Nephron (organoid): ENCODE measurements around the gene TDG.

Experiments
- H3K27ac Mint-ChIP-seq, 3 experiments: 2 replicates each; pipeline ENCODE4 v1.8.0; 2020; ENCODE audit warnings: mixed read lengths in 3 of 3, mild to moderate bottlenecking in 2 of 3, moderate library complexity in 1 of 3
- H3K27me3 Mint-ChIP-seq: 2 replicates; pipeline ENCODE4 v1.8.0; 2021; ENCODE audit warnings: low read depth, mild to moderate bottlenecking, moderate library complexity, mixed read lengths
- H3K36me3 Mint-ChIP-seq: 2 replicates; pipeline ENCODE4 v1.8.0; 2020; ENCODE audit warnings: low read depth, mixed read lengths
- H3K4me1 Mint-ChIP-seq: 2 replicates; pipeline ENCODE4 v1.8.0; 2020; ENCODE audit warnings: mixed read lengths
- H3K4me3 Mint-ChIP-seq, 3 experiments: 2 replicates each; pipeline ENCODE4 v1.8.0; 2020; ENCODE audit warnings: mild to moderate bottlenecking in 3 of 3, mixed read lengths in 3 of 3, moderate library complexity in 2 of 3
- H3K9me3 Mint-ChIP-seq: 2 replicates; pipeline ENCODE4 v1.8.0; 2020; ENCODE audit warnings: mixed read lengths
- TF ChIP-seq, protein P1 (sequence below), 3 experiments: fragments of 200-600 bp; sonication (generic); IDR thresholded peaks; one replicate each; pipeline ENCODE4 v1.5.0; 2021; ENCODE audit warnings: antibody characterized with exemption in 3 of 3; ENCODE audit not compliant: unreplicated experiment in 3 of 3

The TDG gene

DNA sequence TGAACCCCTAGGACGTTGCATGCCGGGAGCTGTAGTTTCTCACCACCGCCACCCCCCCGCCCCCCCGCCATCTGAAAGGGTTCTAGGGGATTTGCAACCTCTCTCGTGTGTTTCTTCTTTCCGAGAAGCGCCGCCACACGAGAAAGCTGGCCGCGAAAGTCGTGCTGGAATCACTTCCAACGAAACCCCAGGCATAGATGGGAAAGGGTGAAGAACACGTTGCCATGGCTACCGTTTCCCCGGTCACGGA, 36.0 kb upstream of the TDG start:
- H3K9me3 Mint-ChIP-seq, result no peaks in the 10 kb centered on the region
- H3K4me3 Mint-ChIP-seq, result peak overlapping the region; percentile 85 to 93 (median 92)
- TF ChIP-seq, protein P1, sequence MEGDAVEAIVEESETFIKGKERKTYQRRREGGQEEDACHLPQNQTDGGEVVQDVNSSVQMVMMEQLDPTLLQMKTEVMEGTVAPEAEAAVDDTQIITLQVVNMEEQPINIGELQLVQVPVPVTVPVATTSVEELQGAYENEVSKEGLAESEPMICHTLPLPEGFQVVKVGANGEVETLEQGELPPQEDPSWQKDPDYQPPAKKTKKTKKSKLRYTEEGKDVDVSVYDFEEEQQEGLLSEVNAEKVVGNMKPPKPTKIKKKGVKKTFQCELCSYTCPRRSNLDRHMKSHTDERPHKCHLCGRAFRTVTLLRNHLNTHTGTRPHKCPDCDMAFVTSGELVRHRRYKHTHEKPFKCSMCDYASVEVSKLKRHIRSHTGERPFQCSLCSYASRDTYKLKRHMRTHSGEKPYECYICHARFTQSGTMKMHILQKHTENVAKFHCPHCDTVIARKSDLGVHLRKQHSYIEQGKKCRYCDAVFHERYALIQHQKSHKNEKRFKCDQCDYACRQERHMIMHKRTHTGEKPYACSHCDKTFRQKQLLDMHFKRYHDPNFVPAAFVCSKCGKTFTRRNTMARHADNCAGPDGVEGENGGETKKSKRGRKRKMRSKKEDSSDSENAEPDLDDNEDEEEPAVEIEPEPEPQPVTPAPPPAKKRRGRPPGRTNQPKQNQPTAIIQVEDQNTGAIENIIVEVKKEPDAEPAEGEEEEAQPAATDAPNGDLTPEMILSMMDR (IDR thresholded peaks at IDR 0.05; ENCODE audit: unreplicated experiment in 3 of 3), result no peak
- H3K36me3 Mint-ChIP-seq, result peaks cover 25% of the 10 kb centered on the region
- H3K4me1 Mint-ChIP-seq, result peaks cover 45% of the 10 kb centered on the region
- H3K27me3 Mint-ChIP-seq, result no peaks in the 10 kb centered on the region
- H3K27ac Mint-ChIP-seq, result peak overlapping the region; percentile 99 to 100 (median 100)

DNA sequence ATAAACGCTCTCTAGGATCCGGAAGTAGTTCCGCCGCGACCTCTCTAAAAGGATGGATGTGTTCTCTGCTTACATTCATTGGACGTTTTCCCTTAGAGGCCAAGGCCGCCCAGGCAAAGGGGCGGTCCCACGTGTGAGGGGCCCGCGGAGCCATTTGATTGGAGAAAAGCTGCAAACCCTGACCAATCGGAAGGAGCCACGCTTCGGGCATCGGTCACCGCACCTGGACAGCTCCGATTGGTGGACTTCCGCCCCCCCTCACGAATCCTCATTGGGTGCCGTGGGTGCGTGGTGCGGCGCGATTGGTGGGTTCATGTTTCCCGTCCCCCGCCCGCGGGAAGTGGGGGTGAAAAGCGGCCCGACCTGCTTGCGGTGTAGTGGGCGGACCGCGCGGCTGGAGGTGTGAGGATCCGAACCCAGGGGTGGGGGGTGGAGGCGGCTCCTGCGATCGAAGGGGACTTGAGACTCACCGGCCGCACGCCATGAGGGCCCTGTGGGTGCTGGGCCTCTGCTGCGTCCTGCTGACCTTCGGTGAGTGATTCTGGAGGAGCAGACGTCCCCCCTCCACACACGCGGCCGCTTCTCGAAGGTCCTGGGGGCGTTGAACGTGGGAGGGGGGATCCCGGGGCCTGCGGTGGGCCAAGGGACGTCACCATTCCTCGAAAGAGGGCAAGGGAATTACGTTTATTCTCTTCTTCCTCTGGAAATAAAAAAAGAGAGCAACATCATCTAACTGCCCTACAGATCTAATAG, 35.5 kb upstream of the TDG start, which contains the start of gene HSP90B1:
Gene HSP90B1, plus strand, starts transcription at position 377 of the 753 bp plus-strand sequence. Its CDS starts 106 bp downstream, at position 483.
- H3K4me3 Mint-ChIP-seq, result peak within 1 kb of the TSS; percentile 85 to 93 (median 92)
- no peaks in the 10 kb centered on the region for H3K9me3 Mint-ChIP-seq
- H3K27ac Mint-ChIP-seq, result peak within 1 kb of the TSS; percentile 99 to 100 (median 100)
- no peaks in the 10 kb centered on the region for H3K27me3 Mint-ChIP-seq
- TF ChIP-seq, protein P1 (IDR thresholded peaks at IDR 0.05; ENCODE audit: unreplicated experiment in 3 of 3), result no peak
- H3K36me3 Mint-ChIP-seq, result peaks cover 30% of the 10 kb centered on the region
- H3K4me1 Mint-ChIP-seq, result peaks cover 50% of the 10 kb centered on the region

DNA sequence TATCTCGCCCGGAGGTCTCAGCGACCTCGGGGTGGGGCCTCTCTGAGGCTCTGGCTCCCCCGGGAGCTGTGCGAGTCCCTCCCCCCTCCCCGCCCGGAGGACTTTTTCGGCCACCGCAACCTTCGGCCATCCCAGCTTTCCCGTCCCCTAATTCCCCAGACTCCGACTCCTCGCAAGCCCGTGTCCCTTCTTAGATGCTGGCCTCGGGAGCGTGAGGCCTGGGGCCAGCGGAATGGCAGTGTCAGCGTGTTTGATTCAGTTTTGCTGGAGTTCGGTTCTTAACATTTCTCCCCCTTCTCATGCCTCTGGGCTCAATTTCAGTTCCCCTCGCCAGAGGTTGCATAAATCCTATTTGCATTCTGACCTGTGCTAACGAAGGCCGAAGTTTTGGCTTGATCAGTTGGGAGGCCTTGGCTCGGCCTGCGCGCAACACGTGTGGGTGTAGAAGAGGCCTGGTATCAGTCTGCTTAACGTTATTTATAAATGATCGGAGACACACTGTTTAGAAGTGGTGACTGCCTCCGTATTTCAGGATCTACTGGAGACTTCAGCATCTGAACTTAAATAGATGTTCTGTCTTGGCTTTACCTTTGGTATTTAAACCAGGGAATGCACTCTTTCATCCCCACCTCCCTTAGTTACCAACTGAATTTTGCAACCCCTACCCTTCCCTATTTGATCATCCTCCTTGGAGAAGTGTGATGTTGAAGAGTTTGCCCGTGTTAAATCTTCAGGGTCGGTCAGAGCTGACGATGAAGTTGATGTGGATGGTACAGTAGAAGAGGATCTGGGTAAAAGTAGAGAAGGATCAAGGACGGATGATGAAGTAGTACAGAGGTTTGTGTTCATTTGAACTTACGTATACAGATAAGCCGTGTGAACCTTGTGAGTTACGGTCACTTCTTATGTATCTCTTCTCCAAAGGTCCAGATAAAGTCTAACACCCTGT, 34.6 kb upstream of the TDG start:
- TF ChIP-seq, protein P1 (IDR thresholded peaks at IDR 0.05; ENCODE audit: unreplicated experiment in 3 of 3), result no peak
- peaks cover 58% of the 10 kb centered on the region for H3K4me1 Mint-ChIP-seq
- peaks cover 38% of the 10 kb centered on the region for H3K36me3 Mint-ChIP-seq
- peak overlapping the region; percentile 85 to 93 (median 92) for H3K4me3 Mint-ChIP-seq
- H3K27ac Mint-ChIP-seq, result peak overlapping the region; percentile 99 to 100 (median 100)
- no peaks in the 10 kb centered on the region for H3K27me3 Mint-ChIP-seq
- no peaks in the 10 kb centered on the region for H3K9me3 Mint-ChIP-seq

DNA sequence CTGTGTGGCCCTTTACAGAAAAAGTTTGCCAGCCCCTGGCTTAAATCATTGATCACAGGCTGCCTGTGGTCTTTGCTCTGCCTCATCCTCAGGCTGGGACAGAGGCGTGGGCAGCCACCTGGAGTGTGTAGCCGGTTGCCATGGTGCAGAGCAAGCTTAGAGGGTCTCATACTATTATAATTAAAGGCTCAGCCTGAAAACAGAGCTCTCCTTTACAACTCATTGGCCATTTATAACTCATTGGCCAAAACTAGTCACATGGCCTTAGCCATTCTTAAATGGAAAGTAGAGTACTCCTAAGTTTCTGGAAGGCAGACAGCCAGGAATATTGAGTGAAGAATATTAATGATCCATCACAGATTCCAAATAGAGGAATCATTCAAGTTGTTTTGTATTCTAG, 32.4 kb upstream of the TDG start:
- Mint-ChIP-seq H3K36me3 (peaks cover 54% of the 10 kb centered on the region), H3K4me1 (peaks cover 52% of the 10 kb centered on the region), H3K27me3 (no peaks in the 10 kb centered on the region), H3K9me3 (no peaks in the 10 kb centered on the region), H3K4me3 (peak overlapping the region; percentile 68 to 93 (median 85)), H3K27ac (no peak overlapping the region)
- TF ChIP-seq, protein P1 (IDR thresholded peaks at IDR 0.05; ENCODE audit: unreplicated experiment in 3 of 3), result no peak

DNA sequence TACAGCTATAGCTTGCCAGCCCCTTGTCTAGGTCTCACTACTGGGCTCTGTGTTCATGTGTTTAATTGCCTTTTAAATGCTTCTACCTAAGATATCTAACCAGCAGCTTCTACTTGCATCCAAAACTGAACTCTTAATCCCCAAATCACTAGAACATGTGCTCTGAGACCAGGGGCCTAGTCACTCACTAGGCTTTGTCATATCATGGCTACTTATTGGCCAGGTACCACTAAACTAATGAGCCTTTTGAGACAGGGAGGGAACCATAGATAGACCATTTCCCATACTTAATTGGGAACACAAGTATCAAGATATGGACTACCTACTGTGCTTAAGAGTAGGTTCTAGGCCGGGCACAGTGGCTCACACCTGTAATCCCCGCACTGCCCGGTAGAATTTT, 29.0 kb upstream of the TDG start:
- H3K4me3 Mint-ChIP-seq, result no peak overlapping the region
- no peaks in the 10 kb centered on the region for H3K9me3 Mint-ChIP-seq
- no peaks in the 10 kb centered on the region for H3K27me3 Mint-ChIP-seq

More for the DNA sequence above, 29.0 kb upstream of the TDG start:
- peaks cover 81% of the 10 kb centered on the region for H3K36me3 Mint-ChIP-seq
- no peak overlapping the region for H3K27ac Mint-ChIP-seq
- TF ChIP-seq, protein P1 (IDR thresholded peaks at IDR 0.05; ENCODE audit: unreplicated experiment in 3 of 3), result no peak
- H3K4me1 Mint-ChIP-seq, result peaks cover 35% of the 10 kb centered on the region
